HCT116 (cell line): ENCODE measurements around the gene DNAJC10.

Source experiments
- POLR2A ChIP-seq: IDR thresholded peaks from 2 replicates; pipeline ENCODE4 v1.7.0; 2011; ENCODE audit warnings: borderline replicate concordance; ENCODE audit not compliant: insufficient read depth, insufficient read length; ENCODE audit errors: extremely low read depth
- TF ChIP-seq, protein P1 (sequence below), 3 experiments: fragments of 200-600 bp in 1 of 3; sonication (generic) in 1 of 3; IDR thresholded peaks in 2 of 3; conservative IDR thresholded peaks in 1 of 3; 2 replicates each; pipeline ENCODE4 v1.5.1; 2012 to 2017; ENCODE audit warnings: low read depth in 2 of 3, low read length in 2 of 3, antibody characterized with exemption in 1 of 3, borderline replicate concordance in 1 of 3, control low read depth in 1 of 3, mild to moderate bottlenecking in 1 of 3, mixed read lengths in 1 of 3, mixed run types in 1 of 3, moderate library complexity in 1 of 3; ENCODE audit not compliant: insufficient read depth in 1 of 3
- TF ChIP-seq, protein P2 (sequence below): IDR thresholded peaks from 2 replicates; pipeline ENCODE4 v1.6.1; 2012

DNA sequence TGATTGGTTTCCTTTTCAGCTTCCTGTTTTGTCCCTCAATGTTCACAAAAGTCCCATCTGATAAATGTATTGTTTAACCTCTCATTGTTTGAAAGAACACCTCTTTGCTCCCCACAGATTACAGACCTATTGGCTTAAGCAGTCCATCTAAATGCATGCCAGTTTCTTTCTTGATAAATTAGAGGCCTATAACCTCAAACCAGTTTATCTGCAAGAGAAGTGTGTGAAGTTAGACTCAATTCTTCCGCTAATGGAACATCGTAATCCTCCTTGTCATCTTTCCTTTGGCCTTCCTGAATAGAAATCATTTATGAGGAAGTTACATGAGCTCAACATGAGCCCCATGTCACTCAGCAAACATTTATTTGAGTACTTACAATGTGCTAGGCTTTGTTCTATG lies 76.4 kb downstream of the DNAJC10 start:
- TF ChIP-seq, protein P1, sequence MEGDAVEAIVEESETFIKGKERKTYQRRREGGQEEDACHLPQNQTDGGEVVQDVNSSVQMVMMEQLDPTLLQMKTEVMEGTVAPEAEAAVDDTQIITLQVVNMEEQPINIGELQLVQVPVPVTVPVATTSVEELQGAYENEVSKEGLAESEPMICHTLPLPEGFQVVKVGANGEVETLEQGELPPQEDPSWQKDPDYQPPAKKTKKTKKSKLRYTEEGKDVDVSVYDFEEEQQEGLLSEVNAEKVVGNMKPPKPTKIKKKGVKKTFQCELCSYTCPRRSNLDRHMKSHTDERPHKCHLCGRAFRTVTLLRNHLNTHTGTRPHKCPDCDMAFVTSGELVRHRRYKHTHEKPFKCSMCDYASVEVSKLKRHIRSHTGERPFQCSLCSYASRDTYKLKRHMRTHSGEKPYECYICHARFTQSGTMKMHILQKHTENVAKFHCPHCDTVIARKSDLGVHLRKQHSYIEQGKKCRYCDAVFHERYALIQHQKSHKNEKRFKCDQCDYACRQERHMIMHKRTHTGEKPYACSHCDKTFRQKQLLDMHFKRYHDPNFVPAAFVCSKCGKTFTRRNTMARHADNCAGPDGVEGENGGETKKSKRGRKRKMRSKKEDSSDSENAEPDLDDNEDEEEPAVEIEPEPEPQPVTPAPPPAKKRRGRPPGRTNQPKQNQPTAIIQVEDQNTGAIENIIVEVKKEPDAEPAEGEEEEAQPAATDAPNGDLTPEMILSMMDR (IDR thresholded peaks at IDR 0.05 in 2 of 3, conservative IDR thresholded peaks at IDR 0.05 in 1 of 3; ENCODE audit: borderline replicate concordance in 1 of 3, insufficient read depth in 1 of 3, low read depth in 2 of 3, low read length in 2 of 3) = no peak
- TF ChIP-seq, protein P2, sequence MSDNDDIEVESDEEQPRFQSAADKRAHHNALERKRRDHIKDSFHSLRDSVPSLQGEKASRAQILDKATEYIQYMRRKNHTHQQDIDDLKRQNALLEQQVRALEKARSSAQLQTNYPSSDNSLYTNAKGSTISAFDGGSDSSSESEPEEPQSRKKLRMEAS = no peak
- TF ChIP-seq POLR2A = no peak
